K562 (cell line): Measurements from ENCODE around the gene OSBPL10.

ENCODE experiments used
- CTCF ChIP-seq, 3 experiments: IDR thresholded peaks in 2 of 3; conservative IDR thresholded peaks in 1 of 3; 2 replicates each; pipeline ENCODE4 v1.5.1; 2011 to 2012; ENCODE audit warnings: low read length in 3 of 3, mild to moderate bottlenecking in 3 of 3, control low read depth in 2 of 3, improper control_type of control experiment in 1 of 3, inconsistent platforms in 1 of 3, low read depth in 1 of 3, mixed read lengths in 1 of 3, moderate library complexity in 1 of 3; ENCODE audit not compliant: insufficient read depth in 2 of 3
- MXD1 ChIP-seq: fragments of 250-450 bp; sonication (Bioruptor Pico); IDR thresholded peaks from 2 replicates; pipeline ENCODE4 v1.8.0; 2021; ENCODE audit warnings: borderline replicate concordance, mild to moderate bottlenecking, moderate library complexity; ENCODE audit not compliant: poor library complexity, severe bottlenecking

DNA sequence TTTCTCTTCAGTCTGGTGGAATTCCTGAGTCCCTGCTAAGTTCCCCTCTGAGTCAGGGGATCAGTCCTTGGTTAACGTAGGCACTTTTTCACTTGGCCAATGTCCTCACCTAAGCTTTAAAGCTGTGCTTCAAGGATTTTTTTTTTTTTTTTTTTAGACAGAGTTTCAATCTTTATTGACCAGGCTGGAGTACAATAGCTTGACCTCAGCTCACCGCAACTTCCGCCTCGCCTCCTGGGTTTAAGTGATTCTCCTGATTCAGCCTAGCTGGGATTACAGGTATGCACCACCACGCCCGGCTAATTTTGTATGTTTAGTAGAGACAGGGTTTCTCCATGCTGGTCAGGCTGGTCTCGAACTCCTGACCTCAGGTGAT lies 228.0 kb downstream of the OSBPL10 start:
- TF ChIP-seq CTCF (IDR thresholded peaks at IDR 0.05 in 2 of 3, conservative IDR thresholded peaks at IDR 0.05 in 1 of 3; ENCODE audit: insufficient read depth in 2 of 3, low read depth in 1 of 3, low read length in 3 of 3) (no peak), MXD1 (no peak)
